K562 (cell line): Measurements from ENCODE around the gene SALL3. TPM values are rescaled to one million over a fixed set of nuclear protein-coding genes. Genes with fewer than 3 reads are reported as not detected.

ENCODE experiments used
- ATAC-seq: fragments of 200-7000 bp; cut with Tn5 transposase; 3 replicates; pipeline ENCODE4 v1.9.1; 2020; ENCODE audit warnings: moderate library complexity
- BruUV-seq: library from RNA; stranded (reverse); fragments of 400-500 nt; replicated peaks from 2 replicates; lab custom pipeline; 2021; lab: Mats Ljungman, UMichigan
- CTCF ChIA-PET: fragments of 300-600 bp; formaldehyde crosslinking; extraction: SDS; loops from one replicate; lab custom pipeline; 2021; ENCODE audit warnings: low intra/inter-chr PET ratio; lab: Yijun Ruan, JAX
- POLR2A ChIA-PET: fragments of 300-600, 350-650 bp; sonication (Branson Sonifier 250); formaldehyde crosslinking; extraction: SDS; loops from one replicate; lab custom pipeline; 2021; ENCODE audit warnings: antibody characterized with exemption, inconsistent platforms; lab: Yijun Ruan, JAX
- DNase-seq, 4 experiments: peaks; one replicate each; pipeline versions ENCODE4 v3.0.0 to v3.0.0-alpha.2; 2011 to 2018; ENCODE audit warnings: low spot score in 3 of 4, mixed read lengths in 3 of 4; ENCODE audit errors: extremely low read depth in 1 of 4
- FAIRE-seq: peaks from 2 replicates; lab custom pipeline; 2011; peaks lifted over from hg19 to GRCh38; lab: Jason Lieb, UNC
- H2AFZ ChIP-seq: 2 replicates; pipeline ENCODE4 v1.6.0; 2011; ENCODE audit warnings: low read depth, low read length, control low read depth, inconsistent platforms
- H3K27ac ChIP-seq: fragments of 200-600 bp; 3 replicates; pipeline ENCODE4 v1.8.0; 2011; ENCODE audit warnings: low read depth, mild to moderate bottlenecking, control low read depth, inconsistent platforms, low read length, moderate library complexity, mixed read lengths; ENCODE audit errors: extremely low read depth
- H3K27me3 ChIP-seq, 2 experiments: fragments of 300-600 bp in 1 of 2; 2 replicates in 1 of 2; 3 replicates in 1 of 2; pipeline versions ENCODE4 v1.6.0 to v1.8.0; 2011; ENCODE audit warnings: inconsistent platforms in 2 of 2, low read length in 2 of 2, mild to moderate bottlenecking in 1 of 2, mixed read lengths in 1 of 2, moderate library complexity in 1 of 2; ENCODE audit not compliant: control insufficient read depth in 2 of 2, insufficient read depth in 2 of 2
- H3K36me3 ChIP-seq: fragments of 300-600 bp; 3 replicates; pipeline ENCODE4 v1.8.0; 2011; ENCODE audit warnings: mild to moderate bottlenecking, low read length, inconsistent platforms; ENCODE audit not compliant: control insufficient read depth, insufficient read depth
- H3K4me1 ChIP-seq, 2 experiments: fragments of 200-600 bp in 1 of 2; replicated peaks in 1 of 2; 2 replicates in 1 of 2; 3 replicates in 1 of 2; pipeline versions ENCODE4 v1.5.1 to v1.8.0; 2011; ENCODE audit warnings: inconsistent platforms in 2 of 2, low read length in 2 of 2, mild to moderate bottlenecking in 1 of 2, mixed read lengths in 1 of 2, moderate library complexity in 1 of 2; ENCODE audit not compliant: control insufficient read depth in 2 of 2, insufficient read depth in 2 of 2
- H3K4me2 ChIP-seq: 2 replicates; pipeline ENCODE4 v1.6.1; 2011; ENCODE audit warnings: low read length, control low read depth, inconsistent platforms, mixed read lengths; ENCODE audit not compliant: insufficient read depth
- H3K4me3 ChIP-seq: fragments of 200-600 bp; sonication (generic), shearing (Covaris generic); 2 replicates; pipeline ENCODE4 v1.5.1; 2016; ENCODE audit warnings: control low read depth, inconsistent platforms
- H3K79me2 ChIP-seq: fragments of 200-600 bp; 3 replicates; pipeline ENCODE4 v1.8.0; 2011; ENCODE audit warnings: low read length, inconsistent platforms; ENCODE audit not compliant: control insufficient read depth, insufficient read depth
- H3K9ac ChIP-seq, 2 experiments: 2 replicates each; pipeline versions ENCODE4 v1.6.0 to v1.6.1; 2011; ENCODE audit warnings: low read depth in 2 of 2, low read length in 2 of 2, control low read depth in 1 of 2, inconsistent platforms in 1 of 2, mild to moderate bottlenecking in 1 of 2, mixed read lengths in 1 of 2; ENCODE audit not compliant: insufficient read depth in 1 of 2
- H3K9me1 ChIP-seq: one replicate; pipeline ENCODE4 v1.6.0; 2011; ENCODE audit warnings: inconsistent platforms, mild to moderate bottlenecking, low read length, moderate library complexity; ENCODE audit not compliant: control insufficient read depth, insufficient read depth
- H3K9me3 ChIP-seq: replicated peaks from 2 replicates; pipeline ENCODE4 v1.5.1; 2011; ENCODE audit warnings: low read depth, low read length, inconsistent platforms; ENCODE audit not compliant: control insufficient read depth, insufficient read depth
- H4K20me1 ChIP-seq: replicated peaks from 2 replicates; pipeline ENCODE4 v1.6.1; 2011; ENCODE audit warnings: low read length, inconsistent platforms, mixed read lengths; ENCODE audit not compliant: control insufficient read depth, insufficient read depth
- BRD4 ChIP-seq: fragments of 200-600 bp; sonication (generic); IDR thresholded peaks from 2 replicates; pipeline ENCODE4 v1.6.1; 2017; ENCODE audit warnings: inconsistent platforms
- CGGBP1 ChIP-seq: fragments of 250-450 bp; sonication (Bioruptor Pico); IDR thresholded peaks from 2 replicates; pipeline ENCODE4 v1.9.0; 2021; ENCODE audit warnings: mild to moderate bottlenecking
- ESRRB ChIP-seq: fragments of 250-450 bp; sonication (Bioruptor Pico); IDR thresholded peaks from 2 replicates; pipeline ENCODE4 v1.5.0; 2020; ENCODE audit warnings: mild to moderate bottlenecking, moderate library complexity, borderline replicate concordance
- ETV1 ChIP-seq: fragments of 450-650 bp; conservative IDR thresholded peaks from 2 replicates; pipeline ENCODE4 v1.6.1; 2016; ENCODE audit warnings: missing genetic modification characterization, control low read depth, low read depth, missing compliant biosample characterization
- FOXK1 ChIP-seq: sonication (generic); formaldehyde crosslinking; IDR thresholded peaks from 2 replicates; pipeline ENCODE4 v1.8.0; 2022; ENCODE audit warnings: missing genetic modification reagents, mild to moderate bottlenecking, borderline replicate concordance
- HINFP ChIP-seq: fragments of 450-650 bp; conservative IDR thresholded peaks from 2 replicates; pipeline ENCODE4 v1.6.1; 2016; ENCODE audit warnings: missing genetic modification characterization, low read depth, mild to moderate bottlenecking, control low read depth, missing compliant biosample characterization
- SNRNP70 ChIP-seq: fragments of 200-400 bp; formaldehyde crosslinking; optimal IDR thresholded peaks from 2 replicates; pipeline ENCODE3; 2017; ENCODE audit warnings: low read depth, low read length
- TCF3 ChIP-seq: sonication (generic); formaldehyde crosslinking; IDR thresholded peaks from 2 replicates; pipeline ENCODE4 v1.4.0; 2020; ENCODE audit warnings: mild to moderate bottlenecking, missing genetic modification reagents
- TRIM24 ChIP-seq, 2 experiments: fragments of 450-650 bp; IDR thresholded peaks; 2 replicates each; pipeline ENCODE4 v1.6.1; 2016
- ZNF347 ChIP-seq: fragments of 450-650 bp; formaldehyde crosslinking; IDR thresholded peaks from 2 replicates; pipeline ENCODE4 v1.4.0; 2020; ENCODE audit warnings: low read depth, mild to moderate bottlenecking, moderate library complexity
- ZNF408 ChIP-seq: fragments of 250-450 bp; sonication (Bioruptor Pico); IDR thresholded peaks from 2 replicates; pipeline ENCODE4 v1.4.0; 2020; ENCODE audit warnings: low read depth, mild to moderate bottlenecking, moderate library complexity
- ZNF740 ChIP-seq, 3 experiments: fragments of 200-800 bp in 1 of 3; sonication (Bioruptor generic) in 1 of 3; sonication (generic) in 1 of 3; formaldehyde crosslinking in 1 of 3; IDR thresholded peaks; 2 replicates each; pipeline versions ENCODE4 v1.6.1 to v1.8.0; 2016 to 2022; ENCODE audit warnings: mild to moderate bottlenecking in 2 of 3, missing compliant biosample characterization in 2 of 3, missing genetic modification characterization in 2 of 3, missing genetic modification reagents in 1 of 3
- ZNF785 ChIP-seq: fragments of 250-450 bp; sonication (Bioruptor Pico); IDR thresholded peaks from 2 replicates; pipeline ENCODE4 v1.4.0; 2020; ENCODE audit warnings: mild to moderate bottlenecking
- WGBS: fragments of 100-300 bp; shearing (Covaris generic); methylation state at CpG from one replicate; pipeline ENCODE4 v1.1.6; 2016; ENCODE audit warnings: low coverage, mixed read lengths; ENCODE audit not compliant: insufficient coverage; ENCODE audit errors: missing lambda C conversion rate; 5-methylcytosine and 5-hydroxymethylcytosine counted together
- in situ Hi-C: fragments of 300-500 bp; cut with MboI; formaldehyde crosslinking; loops from 4 replicates; pipeline ENCODE4 v1.15.0; 2018; ENCODE audit warnings: inconsistent platforms, mixed read lengths
- intact Hi-C: fragments of 100-400 bp; cut with micrococcal nuclease; formaldehyde crosslinking; loops from 2 replicates; pipeline ENCODE4 v1.14.2; 2022
- polyA plus RNA-seq, 8 experiments: library from polyadenylated mRNA; depleted of rRNA in 4 of 8; stranded (reverse) in 5 of 8; unstranded in 3 of 8; fragments of >200 nt; fragmentation: Nextera tagmentation in 2 of 8; fragmentation: Illumina TruSeq in 1 of 8; extraction: Ambion mirVana in 2 of 8; extraction: Trizol in 1 of 8; gene quantifications; 2 replicates each; pipeline versions ENCODE4 v1.2.1 to v1.2.3, GENCODE V29; 2011 to 2014; ENCODE audit warnings: inconsistent platforms in 1 of 8, missing spikeins in 1 of 8
- total RNA-seq, 7 experiments: library from RNA; depleted of rRNA in 6 of 7; stranded (reverse); fragments of >200 nt in 6 of 7; fragmentation: Illumina TruSeq in 2 of 7; extraction: Trizol in 2 of 7; gene quantifications; 2 replicates each; pipeline versions ENCODE4 v1.2.1 to v1.2.3, GENCODE V29; 2011 to 2021; ENCODE audit warnings: low replicate concordance in 1 of 7
- TF ChIP-seq, protein P1 (sequence below): fragments of 450-650 bp; IDR thresholded peaks from 2 replicates; pipeline ENCODE4 v1.6.1; 2016
- TF ChIP-seq, protein P2 (sequence below): conservative IDR thresholded peaks from 2 replicates; pipeline ENCODE4 v1.6.1; 2011; ENCODE audit warnings: low read depth, mild to moderate bottlenecking, low read length; ENCODE audit not compliant: control insufficient read depth
- TF ChIP-seq, protein P3 (sequence below): fragments of 450-650 bp; formaldehyde crosslinking; IDR thresholded peaks from 2 replicates; pipeline ENCODE4 v1.4.0; 2022; ENCODE audit warnings: missing genetic modification characterization

The SALL3 gene
- total and polyA plus RNA-seq, 9 of the 15 experiments (the other 6 are each of a cell fraction or from before 2014, with no cell fraction given): not detected

- H3K27me3 ChIP-seq: peaks cover 6 to 12% of the 10 kb centered on the region in 2 experiments; a peak in 4 of 5 replicates
- no peaks in the 10 kb centered on the region for H3K9me1 ChIP-seq
- no peaks in the 10 kb centered on the region for H3K4me1 ChIP-seq
- in situ Hi-C loops: no loop called here
- intact Hi-C loops: no loop called here
- DNase-seq (no peak), FAIRE-seq (no peak), ATAC-seq (no peak)
- H3K27ac ChIP-seq: no peak overlapping the region
- BruUV-seq: no TSS peak
- no peak overlapping the region for H3K4me3 ChIP-seq
- H3K4me2 ChIP-seq: no peak overlapping the region
- no peak for TF ChIP-seq ZNF408
- TF ChIP-seq FOXK1 (CRISPR knock-in tag): no peak
- TF ChIP-seq SNRNP70: no peak
- TF ChIP-seq HINFP (tag): no peak
- no peak for TF ChIP-seq ZNF740 (CRISPR knock-in tag; IDR thresholded peaks at IDR 0.05)
- TF ChIP-seq ZNF740 (tag; IDR thresholded peaks at IDR 0.05): no peak
- TF ChIP-seq TCF3 (CRISPR knock-in tag): no peak
- TF ChIP-seq, protein P1, sequence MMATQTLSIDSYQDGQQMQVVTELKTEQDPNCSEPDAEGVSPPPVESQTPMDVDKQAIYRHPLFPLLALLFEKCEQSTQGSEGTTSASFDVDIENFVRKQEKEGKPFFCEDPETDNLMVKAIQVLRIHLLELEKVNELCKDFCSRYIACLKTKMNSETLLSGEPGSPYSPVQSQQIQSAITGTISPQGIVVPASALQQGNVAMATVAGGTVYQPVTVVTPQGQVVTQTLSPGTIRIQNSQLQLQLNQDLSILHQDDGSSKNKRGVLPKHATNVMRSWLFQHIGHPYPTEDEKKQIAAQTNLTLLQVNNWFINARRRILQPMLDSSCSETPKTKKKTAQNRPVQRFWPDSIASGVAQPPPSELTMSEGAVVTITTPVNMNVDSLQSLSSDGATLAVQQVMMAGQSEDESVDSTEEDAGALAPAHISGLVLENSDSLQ: no peak
- TF ChIP-seq ETV1: no peak
- TF ChIP-seq ZNF785 (CRISPR knock-in tag): no peak
- TF ChIP-seq TRIM24 (IDR thresholded peaks at IDR 0.05): no peak
- no peak for TF ChIP-seq BRD4
- TF ChIP-seq, protein P2, sequence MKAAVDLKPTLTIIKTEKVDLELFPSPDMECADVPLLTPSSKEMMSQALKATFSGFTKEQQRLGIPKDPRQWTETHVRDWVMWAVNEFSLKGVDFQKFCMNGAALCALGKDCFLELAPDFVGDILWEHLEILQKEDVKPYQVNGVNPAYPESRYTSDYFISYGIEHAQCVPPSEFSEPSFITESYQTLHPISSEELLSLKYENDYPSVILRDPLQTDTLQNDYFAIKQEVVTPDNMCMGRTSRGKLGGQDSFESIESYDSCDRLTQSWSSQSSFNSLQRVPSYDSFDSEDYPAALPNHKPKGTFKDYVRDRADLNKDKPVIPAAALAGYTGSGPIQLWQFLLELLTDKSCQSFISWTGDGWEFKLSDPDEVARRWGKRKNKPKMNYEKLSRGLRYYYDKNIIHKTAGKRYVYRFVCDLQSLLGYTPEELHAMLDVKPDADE: no peak
- TF ChIP-seq CGGBP1 (CRISPR knock-in tag): no peak
- TF ChIP-seq, protein P3, sequence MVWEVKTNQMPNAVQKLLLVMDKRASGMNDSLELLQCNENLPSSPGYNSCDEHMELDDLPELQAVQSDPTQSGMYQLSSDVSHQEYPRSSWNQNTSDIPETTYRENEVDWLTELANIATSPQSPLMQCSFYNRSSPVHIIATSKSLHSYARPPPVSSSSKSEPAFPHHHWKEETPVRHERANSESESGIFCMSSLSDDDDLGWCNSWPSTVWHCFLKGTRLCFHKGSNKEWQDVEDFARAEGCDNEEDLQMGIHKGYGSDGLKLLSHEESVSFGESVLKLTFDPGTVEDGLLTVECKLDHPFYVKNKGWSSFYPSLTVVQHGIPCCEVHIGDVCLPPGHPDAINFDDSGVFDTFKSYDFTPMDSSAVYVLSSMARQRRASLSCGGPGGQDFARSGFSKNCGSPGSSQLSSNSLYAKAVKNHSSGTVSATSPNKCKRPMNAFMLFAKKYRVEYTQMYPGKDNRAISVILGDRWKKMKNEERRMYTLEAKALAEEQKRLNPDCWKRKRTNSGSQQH (CRISPR knock-in tag): no peak
- TF ChIP-seq ESRRB (CRISPR knock-in tag): no peak
- TF ChIP-seq ZNF347 (CRISPR knock-in tag): no peak
- no peaks in the 10 kb centered on the region for H3K36me3 ChIP-seq
- H2AFZ ChIP-seq: no peak overlapping the region
- ChIA-PET CTCF (no interaction called here), POLR2A (no interaction called here)
- no peaks in the 10 kb centered on the region for H3K79me2 ChIP-seq
- no peaks in the 10 kb centered on the region for H3K9me3 ChIP-seq
- no peak overlapping the region for H3K9ac ChIP-seq
- 36% methylated on average over 20 of the region's 68 CpGs for WGBS
- H4K20me1 ChIP-seq: no peaks in the 10 kb centered on the region
Measured at GRCh38 chr18:78980777-78981380, 1.3 kb downstream of the SALL3 start.
